HG03469 (cell line): ENCODE data around the gene TMPRSS9.
"Not testable (repeated sequence)": the region's sequence is repeated elsewhere in the genome, so short reads cannot be mapped to it uniquely, and the experiment has no call there.

Experiments used
- ATAC-seq: cut with Tn5 transposase; IDR thresholded peaks from one replicate; pipeline ENCODE4 v1.9.1; 2021; ENCODE audit warnings: mild to moderate bottlenecking, moderate library complexity, moderate number of reproducible peaks; ENCODE audit not compliant: unreplicated experiment

TMPRSS9 gene

GRCh38 chr19:2341244-2341751 is 18.8 kb upstream of the TMPRSS9 start:
- ATAC-seq: no peak

GRCh38 chr19:2341982-2342381 is 18.1 kb upstream of the TMPRSS9 start:
- no peak for ATAC-seq

- no peak for ATAC-seq
These were observed 17.3 kb upstream of the TMPRSS9 start for GRCh38 chr19:2342656-2343288.

GRCh38 chr19:2343289-2343982 is 16.6 kb upstream of the TMPRSS9 start:
- no peak for ATAC-seq

- ATAC-seq: no peak
These were observed 15.6 kb upstream of the TMPRSS9 start for GRCh38 chr19:2344381-2344870.

- no peak for ATAC-seq
These were observed 15.0 kb upstream of the TMPRSS9 start for GRCh38 chr19:2345076-2345475.

- ATAC-seq: no peak
These were observed 14.0 kb upstream of the TMPRSS9 start for GRCh38 chr19:2345794-2346663.

- not testable (repeated sequence) for ATAC-seq
These were observed 10.2 kb upstream of the TMPRSS9 start for GRCh38 chr19:2349818-2350217.

- no peak for ATAC-seq
These were observed 9.4 kb upstream of the TMPRSS9 start for GRCh38 chr19:2350656-2351055.

- ATAC-seq: no peak
These were observed 8.5 kb upstream of the TMPRSS9 start for GRCh38 chr19:2351591-2351990.

GRCh38 chr19:2352121-2352520 is 7.9 kb upstream of the TMPRSS9 start:
- ATAC-seq: no peak

GRCh38 chr19:2353159-2353886 is 6.7 kb upstream of the TMPRSS9 start:
- no peak for ATAC-seq

- ATAC-seq: no peak
These were observed 6.0 kb upstream of the TMPRSS9 start for GRCh38 chr19:2353887-2354592.

GRCh38 chr19:2354670-2355069 is 5.4 kb upstream of the TMPRSS9 start:
- ATAC-seq: no peak

GRCh38 chr19:2355168-2356035 is 4.7 kb upstream of the TMPRSS9 start:
- ATAC-seq: no peak

GRCh38 chr19:2356036-2356646 is 3.9 kb upstream of the TMPRSS9 start:
- ATAC-seq: no peak

- no peak for ATAC-seq
These were observed 2.5 kb upstream of the TMPRSS9 start for GRCh38 chr19:2357279-2358206.
